NCI-H2107 treated with DMSO at 0.1 percent for 48 hours (cell line): ENCODE data around the gene SECTM1.

Experiments used
- DNase-seq: peaks from one replicate; lab custom pipeline; 2025; ENCODE audit not compliant: unreplicated experiment; lab: John Stamatoyannopoulos, UW

Gene SECTM1

GRCh38 chr17:82328994-82329507 lies 4.5 kb downstream of the SECTM1 start:
- no peak for DNase-seq

- DNase-seq, result no peak
Observed at GRCh38 chr17:82328141-82328993, 5.2 kb downstream of the SECTM1 start.

- no peak for DNase-seq
Observed at GRCh38 chr17:82327757-82328140, 5.8 kb downstream of the SECTM1 start.

GRCh38 chr17:82327289-82327688 lies 6.3 kb downstream of the SECTM1 start:
- no peak for DNase-seq

- DNase-seq, result no peak
Observed at GRCh38 chr17:82325286-82326180, 8.0 kb downstream of the SECTM1 start.

GRCh38 chr17:82324566-82325285 lies 8.8 kb downstream of the SECTM1 start:
- DNase-seq, result no peak

GRCh38 chr17:82323514-82324234 lies 9.9 kb downstream of the SECTM1 start:
- no peak for DNase-seq

GRCh38 chr17:82322526-82323453 lies 10.8 kb downstream of the SECTM1 start:
- DNase-seq, result no peak

- no peak for DNase-seq
Observed at GRCh38 chr17:82321947-82322466, 11.6 kb downstream of the SECTM1 start.

GRCh38 chr17:82320956-82321927 lies 12.3 kb downstream of the SECTM1 start:
- no peak for DNase-seq

- DNase-seq, result no peak
Observed at GRCh38 chr17:82320140-82320840, 13.3 kb downstream of the SECTM1 start.

- no peak for DNase-seq
Observed at GRCh38 chr17:82319619-82320062, 13.9 kb downstream of the SECTM1 start.

- no peak for DNase-seq
Observed at GRCh38 chr17:82318772-82319606, 14.6 kb downstream of the SECTM1 start.

- DNase-seq, result no peak
Observed at GRCh38 chr17:82318169-82318498, 15.4 kb downstream of the SECTM1 start.

GRCh38 chr17:82317394-82318168 lies 16.0 kb downstream of the SECTM1 start, which contains the start of gene CD7:
TSS of gene CD7 (minus strand) at chr17:82317608. CDS start at chr17:82317495, 113 bp downstream.
- no peak for DNase-seq
